Stomach (tissue), 9 donors: Measurements from ENCODE around the gene RALGAPA2. TPM values are rescaled to one million over a fixed set of nuclear protein-coding genes. Genes with fewer than 3 reads are reported as not detected.

ENCODE experiments used
- DNase-seq, 2 donors: peaks; one replicate each; pipeline versions ENCODE4 v3.0.0 to v3.0.0-alpha.2; 2013 to 2019
- H3K27ac ChIP-seq, 5 donors: fragments of 200-600 bp in 4 of 5; sonication (generic) in 4 of 5; one replicate each; pipeline ENCODE4 v1.5.1; 2013 to 2019; ENCODE audit warnings: mild to moderate bottlenecking in 1 of 5, moderate library complexity in 1 of 5
- H3K27me3 ChIP-seq, 3 donors: fragments of 200-600 bp; sonication (generic); one replicate each; pipeline ENCODE4 v1.5.1; 2017 to 2019; ENCODE audit warnings: mixed run types in 1 of 3
- H3K36me3 ChIP-seq, 4 donors: fragments of 200-600 bp; sonication (generic); 1 replicate in 3 of 4; 2 replicates in 1 of 4; pipeline ENCODE4 v1.5.1; 2016 to 2019
- H3K4me1 ChIP-seq, 4 donors: fragments of 200-600 bp; sonication (generic); one replicate each; pipeline ENCODE4 v1.5.1; 2016 to 2019
- H3K4me3 ChIP-seq, 4 donors: fragments of 200-600 bp; sonication (generic) in 3 of 4; one replicate each; pipeline ENCODE4 v1.5.1; 2016 to 2019; ENCODE audit warnings: mild to moderate bottlenecking in 1 of 4
- H3K9me3 ChIP-seq, 4 donors: fragments of 200-600 bp; sonication (generic); one replicate each; pipeline ENCODE4 v1.5.1; 2016 to 2019
- EP300 ChIP-seq: sonication (generic); formaldehyde crosslinking; IDR thresholded peaks from one replicate; pipeline ENCODE4 v1.6.1; 2017; ENCODE audit warnings: antibody characterized with exemption
- POLR2A ChIP-seq, 4 donors: fragments of 450-650 bp; IDR thresholded peaks; one replicate each; pipeline ENCODE4 v1.6.1; 2016; ENCODE audit warnings: antibody characterized with exemption in 4 of 4, control low read depth in 2 of 4, mild to moderate bottlenecking in 1 of 4, moderate library complexity in 1 of 4
- POLR2AphosphoS5 ChIP-seq, 3 donors: sonication (generic); formaldehyde crosslinking; IDR thresholded peaks; one replicate each; pipeline ENCODE4 v1.6.1; 2016; ENCODE audit warnings: antibody characterized with exemption in 3 of 3
- WGBS, 5 donors: extraction: QIAGEN DNeasy Blood & Tissue Kit in 3 of 5; methylation state at CpG; one replicate each; pipeline versions ENCODE4 v1.1.5 to v1.1.7; 2013 to 2018; 5-methylcytosine and 5-hydroxymethylcytosine counted together
- intact Hi-C: fragments of 100-400 bp; cut with DNase I; formaldehyde crosslinking; loops from one replicate; pipeline ENCODE4 v1.15.1; 2023; ENCODE audit warnings: low total_unique reads
- polyA plus RNA-seq, 3 donors: library from polyadenylated mRNA; stranded (reverse); fragments of 200-250 nt; gene quantifications; one replicate each; pipeline ENCODE4 v1.2.3, GENCODE V29; 2013
- total RNA-seq, 5 donors: library from RNA; depleted of rRNA; stranded (reverse); fragments of >200 nt; gene quantifications; one replicate each; pipeline versions ENCODE4 v1.1.0 to v1.2.3, GENCODE V29; 2014 to 2016
- TF ChIP-seq, protein P1 (sequence below), 7 experiments: fragments of 450-650 bp in 4 of 7; fragments of 200-600 bp in 3 of 7; sonication (generic) in 3 of 7; IDR thresholded peaks; one replicate each; pipeline ENCODE4 v1.5.1; 2016 to 2019; ENCODE audit warnings: antibody characterized with exemption in 7 of 7, control low read depth in 2 of 7, mild to moderate bottlenecking in 1 of 7
- donor health status: healthy with polysubstance abuse.
- donor health status: Bipolar disorder and iron deficiency.
- donor health status: healthy.

RALGAPA2 gene
- total and polyA plus RNA-seq, 8 donors = 4.3 to 159 (median 48.7) TPM

DNA sequence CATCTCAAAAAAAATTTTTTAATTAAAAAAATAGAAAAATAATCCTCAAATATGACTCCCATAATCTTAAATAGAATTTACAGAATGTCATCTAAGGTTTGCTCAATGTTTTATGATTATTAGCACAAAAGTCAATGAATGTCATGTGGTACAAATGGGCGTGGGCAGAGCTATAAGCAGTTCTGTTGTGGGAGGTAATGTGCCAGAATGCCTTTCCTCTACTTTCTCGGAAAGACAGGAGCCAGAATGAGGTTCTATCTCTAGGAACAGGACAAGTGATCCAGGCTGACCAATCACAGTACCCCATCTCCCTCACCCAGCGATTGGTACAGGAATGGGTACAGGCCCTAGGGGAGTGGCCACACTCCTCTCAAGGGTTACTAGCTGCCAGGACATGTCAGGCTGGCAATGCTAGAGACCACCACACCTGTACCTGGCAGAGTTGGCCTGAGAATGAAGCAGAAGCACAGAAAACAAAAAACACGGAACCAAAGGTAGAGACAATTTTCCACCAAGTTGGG lies 15.1 kb downstream of the RALGAPA2 start:
- Histone ChIP-seq H3K9me3 (no peaks in the 10 kb centered on the region), H3K27me3 (no peaks in the 10 kb centered on the region), H3K4me1 (peaks cover 15 to 69% (median 38%) of the 10 kb centered on the region in 4 donors), H3K36me3 (no peaks in the 10 kb centered on the region), H3K27ac (no peak overlapping the region), H3K4me3 (no peak overlapping the region)
- DNase-seq = peak in 1 of 2 donors; percentile 42
- no peak for TF ChIP-seq EP300
- TF ChIP-seq, protein P1, sequence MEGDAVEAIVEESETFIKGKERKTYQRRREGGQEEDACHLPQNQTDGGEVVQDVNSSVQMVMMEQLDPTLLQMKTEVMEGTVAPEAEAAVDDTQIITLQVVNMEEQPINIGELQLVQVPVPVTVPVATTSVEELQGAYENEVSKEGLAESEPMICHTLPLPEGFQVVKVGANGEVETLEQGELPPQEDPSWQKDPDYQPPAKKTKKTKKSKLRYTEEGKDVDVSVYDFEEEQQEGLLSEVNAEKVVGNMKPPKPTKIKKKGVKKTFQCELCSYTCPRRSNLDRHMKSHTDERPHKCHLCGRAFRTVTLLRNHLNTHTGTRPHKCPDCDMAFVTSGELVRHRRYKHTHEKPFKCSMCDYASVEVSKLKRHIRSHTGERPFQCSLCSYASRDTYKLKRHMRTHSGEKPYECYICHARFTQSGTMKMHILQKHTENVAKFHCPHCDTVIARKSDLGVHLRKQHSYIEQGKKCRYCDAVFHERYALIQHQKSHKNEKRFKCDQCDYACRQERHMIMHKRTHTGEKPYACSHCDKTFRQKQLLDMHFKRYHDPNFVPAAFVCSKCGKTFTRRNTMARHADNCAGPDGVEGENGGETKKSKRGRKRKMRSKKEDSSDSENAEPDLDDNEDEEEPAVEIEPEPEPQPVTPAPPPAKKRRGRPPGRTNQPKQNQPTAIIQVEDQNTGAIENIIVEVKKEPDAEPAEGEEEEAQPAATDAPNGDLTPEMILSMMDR (IDR thresholded peaks at IDR 0.05) = no peak
- no peak for TF ChIP-seq POLR2A (IDR thresholded peaks at IDR 0.05)
- TF ChIP-seq POLR2AphosphoS5 (IDR thresholded peaks at IDR 0.05) = no peak
- WGBS, 5 donors = 45 to 76% (median 62%) methylated on average over 4 of the region's 4 CpGs
- intact Hi-C loops = no loop called here

DNA sequence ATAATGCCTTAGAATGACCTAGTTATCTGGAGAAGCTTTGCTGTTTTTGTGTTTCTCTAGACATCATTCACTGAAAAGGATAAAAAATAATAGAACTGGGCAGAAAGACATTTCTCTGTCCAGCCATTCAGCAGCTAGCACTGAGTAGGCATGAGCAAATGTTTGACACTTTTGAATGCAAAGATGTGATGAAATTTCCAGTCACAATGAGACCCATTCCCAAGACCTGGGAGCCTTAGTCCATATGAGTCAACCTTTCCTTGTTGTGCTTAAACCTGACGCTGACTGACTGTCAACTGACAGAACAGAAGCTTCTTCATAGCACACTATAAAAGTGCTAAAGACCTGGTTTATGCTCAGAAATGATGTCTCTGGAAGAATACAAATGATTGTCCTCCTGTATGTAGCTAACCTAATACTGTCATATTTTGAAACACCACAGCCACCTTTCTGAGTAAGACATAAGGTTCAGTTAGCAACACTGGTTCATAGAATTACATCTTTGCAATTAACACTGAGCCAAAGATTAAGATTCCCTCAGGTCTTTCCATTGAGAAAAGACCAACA lies 17.1 kb downstream of the RALGAPA2 start:
- Histone ChIP-seq H3K27me3 (no peaks in the 10 kb centered on the region), H3K36me3 (no peaks in the 10 kb centered on the region), H3K27ac (no peak overlapping the region), H3K4me1 (peaks cover 24 to 76% (median 45%) of the 10 kb centered on the region in 4 donors), H3K4me3 (no peak overlapping the region), H3K9me3 (no peaks in the 10 kb centered on the region)
- 85 to 93% (median 89%) methylated on average over 1 of the region's 1 CpG for WGBS, 5 donors
- TF ChIP-seq POLR2AphosphoS5 (IDR thresholded peaks at IDR 0.05) = no peak
- TF ChIP-seq, protein P1 (IDR thresholded peaks at IDR 0.05) = no peak
- TF ChIP-seq EP300 = no peak
- no peak for TF ChIP-seq POLR2A (IDR thresholded peaks at IDR 0.05)
- DNase-seq = no peak
- intact Hi-C loops = no loop called here

DNA sequence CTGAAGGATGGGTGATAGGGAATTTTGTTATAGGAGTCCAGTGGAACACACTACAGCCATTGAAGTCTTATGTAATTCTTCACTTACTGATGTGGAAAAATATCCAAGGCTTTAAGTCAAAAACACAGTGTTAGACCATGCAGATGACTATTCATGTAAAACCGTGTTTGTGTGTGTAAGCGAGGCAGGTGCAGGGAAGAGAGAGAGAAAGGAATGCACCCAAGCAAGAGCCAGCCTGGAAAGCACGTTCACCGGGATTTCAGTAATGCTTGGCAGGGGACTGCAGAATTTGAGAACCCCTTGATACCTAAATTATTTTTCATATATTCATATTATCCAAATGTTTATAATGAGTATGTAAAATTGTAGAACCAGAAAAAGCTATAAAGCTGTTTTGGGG lies 17.9 kb downstream of the RALGAPA2 start:
- no peaks in the 10 kb centered on the region for H3K36me3 ChIP-seq
- no peak overlapping the region for H3K27ac ChIP-seq
- WGBS, 5 donors = 65 to 73% (median 68%) methylated on average over 4 of the region's 4 CpGs
- intact Hi-C loops = no loop called here
- no peaks in the 10 kb centered on the region for H3K27me3 ChIP-seq
- no peaks in the 10 kb centered on the region for H3K9me3 ChIP-seq
- no peak overlapping the region for H3K4me3 ChIP-seq
- no peak for TF ChIP-seq POLR2AphosphoS5 (IDR thresholded peaks at IDR 0.05)
- DNase-seq = peak in 1 of 2 donors; percentile 30
- peaks cover 24 to 83% (median 50%) of the 10 kb centered on the region in 4 donors for H3K4me1 ChIP-seq

DNA sequence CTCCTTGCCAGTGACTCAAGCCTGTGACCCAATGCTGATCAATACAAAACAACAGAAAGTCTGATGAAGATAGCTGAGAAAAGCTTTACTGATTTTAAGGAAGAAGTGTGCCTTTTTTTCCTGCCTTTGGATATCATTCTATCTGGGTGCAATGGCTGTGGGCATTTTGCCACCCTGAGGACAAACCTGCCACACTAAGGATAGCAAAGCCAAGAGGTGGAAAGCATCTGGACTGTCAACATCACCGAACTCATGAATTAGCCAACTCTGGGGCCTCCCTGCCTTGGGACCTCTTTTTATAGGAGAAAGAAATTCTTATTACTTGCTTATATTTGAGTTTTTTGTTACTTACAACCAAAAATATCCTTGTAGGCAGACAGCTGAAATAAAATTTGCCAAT lies 19.9 kb downstream of the RALGAPA2 start:
- intact Hi-C loops = no loop called here
- TF ChIP-seq, protein P1 (IDR thresholded peaks at IDR 0.05) = no peak
- TF ChIP-seq POLR2AphosphoS5 (IDR thresholded peaks at IDR 0.05) (no peak), EP300 (no peak), POLR2A (IDR thresholded peaks at IDR 0.05) (no peak)
- Histone ChIP-seq H3K27me3 (no peaks in the 10 kb centered on the region), H3K27ac (no peak overlapping the region), H3K4me1 (peaks cover 19 to 75% (median 47%) of the 10 kb centered on the region in 4 donors), H3K4me3 (no peak overlapping the region), H3K9me3 (no peaks in the 10 kb centered on the region), H3K36me3 (no peaks in the 10 kb centered on the region)
- WGBS, 5 donors = 75 to 89% (median 81%) methylated on average over 1 of the region's 1 CpG
- no peak for DNase-seq
